Stromal cell of bone marrow (primary cell): ENCODE measurements around the gene ARHGEF37.
A peak's percentile ranks its signal among the peaks of the same experiment; 100 is the strongest.
"Not testable (repeated sequence)": the region's sequence is repeated elsewhere in the genome, so short reads cannot be mapped to it uniquely, and the experiment has no call there.

Source experiments
- DNase-seq: peaks from one replicate; pipeline ENCODE4 v3.0.0-alpha.2; 2012; ENCODE audit warnings: low read depth

Gene ARHGEF37

DNA sequence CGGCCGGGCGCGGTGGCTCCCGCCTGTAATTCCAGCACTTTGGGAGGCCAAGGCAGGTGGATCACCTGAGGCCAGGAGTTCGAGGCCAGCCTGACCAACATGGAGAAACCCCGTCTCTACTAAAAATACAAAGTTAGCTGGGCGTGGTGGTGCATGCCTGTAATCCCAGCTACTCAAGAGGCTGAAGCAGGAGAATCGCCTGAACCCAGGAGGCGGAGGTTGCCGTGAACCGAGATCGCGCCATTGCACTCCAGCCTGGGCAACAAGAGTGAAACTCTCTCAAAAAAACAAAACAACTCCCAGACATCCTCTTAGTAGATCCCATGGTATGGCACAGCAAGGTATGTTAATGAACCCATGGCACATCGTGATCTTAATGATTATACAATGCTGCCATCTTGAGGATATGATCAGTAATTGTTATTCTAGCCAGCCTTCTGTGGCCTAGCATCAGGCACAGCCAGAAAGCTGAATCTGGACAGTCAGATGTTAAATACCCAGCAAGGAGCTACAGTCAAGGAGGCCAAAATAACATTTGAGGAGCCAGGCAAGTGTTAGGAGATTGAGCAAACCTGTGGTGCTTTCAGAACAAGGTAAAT is 16.7 kb upstream of the ARHGEF37 start:
- peak; percentile 61 for DNase-seq

DNA sequence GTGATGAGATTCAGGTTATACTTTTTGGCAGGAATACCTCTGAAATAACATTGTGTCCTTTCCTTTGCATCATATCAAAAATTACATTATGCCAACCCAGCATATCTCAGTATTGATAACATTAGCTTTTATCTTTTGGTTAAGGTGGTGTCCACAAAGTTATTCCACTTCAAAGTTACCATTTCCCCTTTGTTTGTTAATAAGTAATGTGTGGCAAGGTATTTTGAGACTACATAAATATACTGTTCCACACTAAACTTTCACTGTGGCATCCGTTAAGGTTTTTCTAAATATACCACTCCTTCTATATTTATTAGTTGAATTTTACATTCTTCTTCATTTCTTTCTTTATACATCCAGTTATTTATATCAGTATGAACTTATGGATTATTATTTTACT is 14.1 kb upstream of the ARHGEF37 start:
- DNase-seq, result no peak

DNA sequence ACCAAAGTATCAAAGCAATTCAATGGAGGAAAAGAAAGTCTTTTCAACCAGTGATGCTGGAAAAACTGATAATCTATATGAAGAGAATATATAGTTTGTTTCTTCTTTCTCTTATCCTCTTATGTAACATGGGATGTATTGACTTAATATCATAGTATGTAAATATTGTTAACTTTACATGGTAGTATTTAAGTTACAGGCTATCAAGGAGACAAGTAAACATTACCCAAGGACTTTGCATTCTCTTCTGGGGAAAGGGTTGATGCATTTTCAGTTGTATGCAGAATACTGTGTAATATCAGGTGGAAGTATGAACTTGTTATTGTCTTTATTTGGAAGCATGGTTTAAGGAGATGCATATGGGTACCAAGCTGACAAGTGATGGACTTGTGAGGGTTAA is 9.1 kb upstream of the ARHGEF37 start:
- DNase-seq, result no peak

DNA sequence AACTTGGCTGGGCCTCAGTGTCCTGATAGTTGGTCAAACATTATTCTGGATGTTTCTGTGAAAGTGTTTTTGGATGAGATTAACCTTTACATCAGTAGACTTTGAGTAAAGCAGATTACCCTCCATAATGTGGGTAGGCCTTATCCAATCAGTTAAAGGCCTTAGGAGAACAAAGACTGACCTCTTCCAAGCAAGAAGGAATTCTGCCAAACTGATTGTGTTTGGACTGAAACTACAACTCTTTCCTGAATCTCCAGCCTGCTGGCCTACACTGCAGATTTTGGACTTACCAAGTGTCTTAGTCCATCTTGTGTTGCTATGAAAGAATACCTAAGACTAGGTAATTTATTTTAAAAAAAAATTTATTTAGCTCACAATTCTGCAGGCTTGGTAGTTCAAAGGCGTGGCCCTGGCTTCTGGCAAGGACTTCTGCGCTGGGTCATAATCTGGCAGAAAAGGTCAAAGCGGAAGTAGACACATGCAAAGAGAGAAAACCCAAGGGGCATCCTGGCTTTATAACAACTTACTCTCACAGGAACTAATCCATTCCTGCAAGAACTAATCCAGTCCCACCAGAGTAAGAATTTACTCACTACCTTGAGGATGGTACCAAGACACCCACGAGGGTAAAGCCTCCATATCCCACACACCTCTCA is 8.6 kb upstream of the ARHGEF37 start:
- no peak for DNase-seq

DNA sequence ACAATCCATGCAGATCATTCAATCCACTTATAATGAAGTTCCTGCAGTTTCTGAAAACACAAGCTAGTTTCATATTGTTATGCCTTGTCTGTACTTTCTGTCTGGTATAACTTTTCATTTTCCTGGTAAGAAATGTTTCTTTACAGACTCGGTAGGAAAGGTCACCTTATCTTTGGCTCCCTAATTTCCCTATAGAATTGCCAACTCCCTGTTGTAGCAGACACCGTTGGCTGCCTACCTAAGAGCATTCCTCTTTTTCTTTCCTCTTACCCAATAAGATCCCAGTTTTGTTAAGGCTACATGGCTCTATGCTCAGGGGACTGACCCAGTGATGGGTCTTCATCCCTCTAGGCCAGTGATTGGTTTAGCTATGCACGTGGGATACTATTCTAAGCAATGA is 6.2 kb upstream of the ARHGEF37 start:
- DNase-seq, result no peak

DNA sequence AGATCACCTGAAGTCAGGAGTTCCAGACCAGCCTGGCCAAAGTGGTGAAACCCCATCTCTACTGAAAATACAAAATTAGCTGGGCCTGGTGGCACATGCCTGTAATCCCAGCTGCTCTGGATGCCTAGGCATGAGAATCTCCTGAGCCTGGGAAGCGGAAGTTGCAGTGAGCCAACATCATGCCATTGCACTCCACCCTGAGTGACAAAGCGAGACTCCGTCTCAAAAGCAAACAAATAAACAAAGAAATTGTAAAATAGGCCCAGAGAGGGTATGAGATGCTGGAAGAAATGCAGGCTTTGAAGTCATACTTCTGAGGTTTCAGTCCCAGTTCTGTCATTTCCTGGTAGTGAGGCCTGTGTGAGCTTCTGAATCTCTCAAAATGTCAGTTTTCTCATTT is 5.3 kb upstream of the ARHGEF37 start:
- no peak for DNase-seq

DNA sequence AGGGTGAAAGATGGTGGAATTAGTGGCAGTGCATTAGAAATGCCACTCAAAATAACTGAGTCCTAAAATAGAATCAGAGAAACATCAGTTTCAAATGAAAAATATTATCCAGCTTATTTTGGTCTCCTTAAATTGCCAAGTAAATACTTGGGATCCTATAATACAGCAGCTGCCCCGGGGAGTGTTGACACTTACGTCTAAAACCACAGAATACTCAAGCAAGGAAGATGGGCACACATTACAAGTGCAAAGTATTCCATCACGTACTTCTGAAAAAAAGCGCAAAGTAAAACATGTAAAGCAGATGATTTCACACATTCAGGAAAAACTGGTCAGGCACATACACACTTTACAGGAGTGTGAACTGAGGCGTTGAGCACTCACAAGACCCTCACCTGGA is 2.4 kb upstream of the ARHGEF37 start:
- no peak for DNase-seq

DNA sequence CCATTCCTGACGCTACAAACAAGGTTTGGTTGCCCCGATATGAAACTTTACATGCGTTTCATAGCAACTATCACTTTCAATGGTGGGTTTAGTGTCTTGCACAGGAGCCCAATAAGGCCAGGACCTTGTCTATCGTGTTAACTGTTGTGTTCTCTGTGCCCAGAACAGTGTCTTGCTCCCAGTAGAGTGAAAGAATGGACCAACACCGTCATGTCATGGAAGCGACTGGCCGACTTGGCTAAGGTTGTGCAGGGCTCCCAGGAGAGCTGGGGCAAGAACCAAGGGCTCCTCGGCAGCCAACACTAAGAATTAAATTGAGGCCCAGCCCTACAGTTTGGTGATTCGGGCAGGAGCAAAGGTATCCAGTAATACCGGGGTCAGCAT is 498 bp upstream of the ARHGEF37 start:
- no peak for DNase-seq

DNA sequence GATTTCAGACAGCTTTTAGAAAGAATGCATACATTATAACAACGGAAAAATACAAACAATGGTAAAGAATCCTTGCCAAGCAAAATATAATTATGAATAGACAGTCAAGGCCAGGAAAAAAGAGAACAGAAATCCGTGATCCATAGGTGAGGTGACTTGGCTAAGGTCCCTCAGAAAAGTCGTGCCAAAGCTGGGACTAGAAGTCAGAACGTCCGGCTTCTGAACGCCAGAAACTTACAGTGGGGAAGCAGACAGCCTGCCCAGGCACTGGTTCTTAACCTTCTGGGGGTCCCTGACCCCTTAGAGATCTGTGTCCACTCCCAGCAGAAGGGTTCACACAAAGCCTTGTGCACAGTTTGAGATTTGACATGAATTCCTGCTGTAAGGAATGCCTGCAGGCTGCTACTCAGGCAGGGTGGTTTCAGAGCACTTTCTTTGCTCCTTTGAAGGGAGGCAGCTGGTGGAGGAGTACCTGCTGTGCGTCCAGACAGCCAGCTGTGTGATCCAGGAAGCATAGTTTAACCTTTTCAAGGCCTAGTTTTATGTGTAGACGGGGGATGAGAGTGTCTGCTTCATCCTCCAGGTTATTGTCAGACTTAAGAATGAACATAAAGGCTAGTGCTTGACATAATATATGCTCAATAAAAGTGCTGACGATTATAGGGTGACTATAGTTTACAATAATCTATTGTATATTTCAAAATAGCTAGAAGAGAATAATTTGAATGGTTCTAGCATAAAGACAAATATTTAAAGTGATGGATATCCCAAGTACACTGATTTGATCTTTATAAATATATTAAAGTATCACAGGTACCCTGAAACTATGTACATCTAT is 852 bp downstream of the ARHGEF37 start:
- no peak for DNase-seq

DNA sequence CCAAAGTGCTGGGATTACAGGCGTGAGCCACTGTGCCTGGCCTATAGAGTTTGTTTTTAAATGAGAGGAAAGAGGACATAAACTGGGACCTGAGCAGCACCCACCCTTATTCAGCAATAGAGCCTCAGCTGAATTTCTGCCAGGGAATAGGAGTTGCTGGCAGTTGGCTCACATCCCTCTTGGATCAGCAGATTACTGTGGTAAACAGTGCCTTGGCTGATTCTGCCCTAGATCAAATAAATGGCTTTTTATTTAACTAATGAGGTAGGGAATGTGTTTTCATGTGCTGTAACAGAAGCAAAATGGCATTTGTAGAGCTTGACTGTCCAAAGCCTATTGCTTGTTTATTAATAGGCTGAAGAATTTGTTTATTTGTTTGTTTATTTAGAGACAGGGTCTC is 2.1 kb downstream of the ARHGEF37 start:
- no peak for DNase-seq

DNA sequence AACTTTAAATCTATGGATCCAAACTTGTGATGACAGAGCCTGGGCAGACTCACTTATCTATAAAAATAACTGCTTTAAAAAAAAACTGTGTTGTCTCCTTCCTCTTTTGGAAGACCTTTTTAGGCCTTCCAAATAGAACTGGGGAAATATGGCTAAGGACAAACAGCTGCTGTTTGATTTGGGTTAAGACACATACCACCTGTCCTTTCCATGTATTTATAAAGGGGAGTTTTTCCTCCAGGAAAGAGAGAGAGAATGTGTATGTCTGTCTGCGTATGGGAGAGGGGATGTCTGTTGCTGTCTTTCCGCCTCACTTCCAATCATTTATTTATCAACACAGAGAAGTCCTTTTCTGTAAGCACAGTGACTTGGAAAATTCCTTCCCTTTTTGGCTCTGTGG is 2.8 kb downstream of the ARHGEF37 start:
- no peak for DNase-seq

DNA sequence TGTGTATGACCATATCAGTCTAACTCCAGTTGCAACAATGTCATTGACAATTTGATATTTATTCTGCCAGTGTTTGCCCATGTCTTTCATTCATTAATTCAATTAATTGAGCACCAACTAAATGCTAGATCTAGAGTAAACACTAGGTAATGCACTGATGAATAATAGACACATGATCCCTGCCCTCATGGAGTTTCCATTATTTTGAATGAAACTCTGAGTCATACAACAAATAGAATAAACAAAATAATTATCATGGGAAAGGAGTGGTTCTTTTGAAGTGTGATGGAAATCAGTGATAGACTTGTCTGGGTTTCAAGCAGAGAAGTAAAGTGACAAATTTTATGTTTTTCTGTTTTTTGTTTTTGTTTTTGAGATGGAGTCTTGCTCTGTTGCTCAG is 4.6 kb downstream of the ARHGEF37 start:
- DNase-seq, result no peak

DNA sequence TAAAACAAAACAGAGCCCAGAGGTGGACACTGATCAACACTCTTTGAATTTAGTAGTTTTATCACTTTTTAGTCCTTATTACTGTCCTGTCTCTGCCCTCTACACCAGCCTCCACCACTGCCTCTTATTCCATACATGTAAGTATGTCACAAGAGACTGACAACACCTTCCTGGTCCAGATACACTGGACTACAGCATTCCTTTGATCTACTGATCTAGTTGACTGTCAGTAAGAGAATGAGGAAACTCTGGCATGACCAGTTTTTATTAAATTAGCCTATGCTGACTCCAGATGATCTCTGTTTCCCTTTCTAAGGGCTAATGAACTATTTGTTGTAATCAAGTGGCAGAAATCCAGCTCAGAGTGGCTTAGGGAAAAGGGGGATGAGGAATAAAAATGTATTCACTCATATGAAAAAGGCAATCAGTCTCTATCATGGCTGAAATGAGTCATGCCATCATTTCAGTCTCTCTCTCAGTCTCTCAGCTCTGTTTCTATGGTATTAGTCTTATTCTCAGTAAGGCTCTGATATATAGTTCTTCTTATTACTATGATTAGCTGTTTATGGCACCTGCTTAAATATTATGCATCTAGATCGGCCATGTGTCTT is 5.5 kb downstream of the ARHGEF37 start:
- no peak for DNase-seq

DNA sequence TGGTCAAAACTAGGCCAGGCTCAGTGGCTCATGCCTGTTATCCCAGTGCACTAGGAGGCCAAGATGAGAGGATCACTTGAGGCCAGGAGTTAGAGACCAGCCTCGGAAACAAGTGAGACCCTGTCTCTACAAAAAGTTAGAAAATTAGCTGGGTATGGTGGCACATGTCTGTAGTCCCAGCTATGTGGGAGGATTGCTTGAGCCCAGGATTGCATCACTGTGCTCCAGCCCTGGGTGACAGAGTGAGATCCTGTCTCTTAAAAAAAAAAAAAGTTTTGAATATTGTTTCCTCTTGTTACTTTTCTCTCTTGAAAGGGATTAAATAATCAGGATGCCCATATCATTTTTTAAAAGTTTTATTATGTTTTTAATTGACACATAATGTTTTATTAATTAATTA is 7.6 kb downstream of the ARHGEF37 start:
- no peak for DNase-seq

DNA sequence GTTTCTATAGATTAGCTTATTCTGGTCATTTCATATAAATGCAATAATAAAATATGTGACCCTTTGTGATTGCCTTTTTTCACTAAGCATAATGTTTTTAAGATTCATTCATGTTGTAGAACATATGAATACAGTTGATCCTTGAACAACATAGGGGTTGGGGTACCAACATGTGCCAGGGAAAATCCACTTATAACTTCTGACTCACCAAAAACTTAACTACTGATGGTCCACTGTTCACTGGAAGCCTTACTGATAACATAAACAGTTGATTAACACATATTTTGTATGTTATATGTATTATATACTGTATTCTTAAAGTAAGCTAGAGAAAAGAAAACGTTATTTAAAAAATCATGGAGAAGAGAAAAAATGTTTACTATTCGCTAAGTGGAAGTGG is 12.1 kb downstream of the ARHGEF37 start:
- no peak for DNase-seq

DNA sequence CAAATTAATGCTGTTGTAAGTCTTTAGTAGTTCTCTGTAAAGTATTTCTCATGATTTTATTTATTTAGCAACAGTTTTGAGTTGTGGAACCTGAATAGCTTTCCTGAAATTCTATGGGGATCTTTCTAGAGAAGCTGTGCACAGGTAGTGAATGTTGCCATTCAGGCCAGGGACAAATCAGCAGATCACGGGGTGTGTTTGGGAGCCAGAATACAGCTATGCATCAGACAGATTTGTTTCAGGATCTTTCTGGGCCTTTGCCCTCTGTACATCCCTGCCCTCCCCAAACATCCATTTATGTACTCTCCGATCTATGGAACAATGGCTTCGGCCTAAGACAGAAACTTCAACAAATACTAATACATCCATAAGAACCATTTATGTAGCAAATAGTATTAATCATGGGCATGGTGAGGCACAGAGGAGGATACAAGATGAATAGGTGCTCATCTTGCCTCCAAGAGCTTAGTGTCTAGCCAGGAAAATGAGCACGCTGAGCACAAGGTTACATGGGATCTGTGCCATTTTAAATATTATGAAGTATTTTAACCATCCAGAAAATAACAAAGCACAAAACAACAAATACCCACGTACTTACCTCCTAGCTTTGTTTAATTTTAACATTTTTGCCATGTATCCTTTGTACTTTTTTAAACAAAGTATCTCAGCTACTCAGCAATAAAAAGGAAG is 13.1 kb downstream of the ARHGEF37 start:
- DNase-seq, result no peak

DNA sequence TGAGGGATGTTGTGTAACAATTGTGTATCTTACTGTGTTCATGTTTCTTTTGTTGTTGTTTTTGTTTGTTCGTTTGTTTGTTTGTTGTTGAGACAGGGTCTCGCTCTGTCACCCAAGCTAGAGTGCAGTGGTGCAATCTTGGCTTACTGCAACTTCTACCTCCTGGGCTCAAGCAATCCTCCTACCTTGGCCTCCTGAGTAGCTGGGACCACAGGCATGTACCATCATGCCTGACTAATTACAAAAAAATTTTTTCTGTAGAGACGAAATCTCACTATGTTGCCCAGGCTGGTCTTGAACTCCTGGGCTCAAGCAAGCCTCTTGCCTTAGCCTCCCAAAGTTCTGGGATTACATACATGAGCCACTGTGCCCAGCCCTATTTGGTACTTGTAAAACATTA is 13.8 kb downstream of the ARHGEF37 start:
- not testable (repeated sequence) for DNase-seq

DNA sequence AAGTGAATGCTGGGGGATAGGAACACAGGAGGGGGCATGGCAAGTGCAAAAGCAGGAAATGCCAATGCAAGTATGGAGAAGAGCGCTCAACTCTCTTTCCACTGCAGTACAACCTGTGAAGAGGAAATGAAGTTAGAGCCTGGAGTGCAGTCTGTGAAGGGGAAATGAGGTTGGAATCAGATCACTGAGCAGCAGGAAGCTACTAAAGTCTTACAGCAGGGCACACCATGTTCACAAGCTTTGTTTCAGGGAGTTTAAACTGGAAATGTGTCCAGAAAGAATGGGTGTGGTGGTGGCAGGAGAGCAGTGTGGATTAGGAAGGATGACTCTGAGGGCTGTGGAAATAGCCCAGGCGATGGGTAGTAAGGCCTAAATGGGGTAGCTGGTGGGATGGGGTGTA is 15.4 kb downstream of the ARHGEF37 start:
- DNase-seq, result no peak

DNA sequence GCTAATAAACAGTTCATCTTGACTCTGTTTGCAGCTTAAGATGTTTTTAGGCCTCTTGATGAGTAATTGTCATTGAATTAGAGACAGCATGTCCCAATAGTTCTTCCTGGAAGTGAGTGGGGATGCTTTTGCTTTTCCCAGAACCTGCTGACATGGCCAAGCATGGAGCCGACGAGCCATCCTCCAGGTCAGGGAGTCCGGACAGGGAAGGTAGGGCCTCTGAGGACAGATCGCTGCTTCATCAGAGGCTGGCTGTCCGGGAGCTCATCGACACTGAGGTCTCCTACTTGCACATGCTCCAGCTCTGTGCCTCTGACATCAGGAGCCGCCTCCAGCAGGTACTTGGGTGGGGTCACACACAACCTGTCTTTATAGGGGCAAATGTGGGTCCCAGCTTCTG is 16.3 kb downstream of the ARHGEF37 start:
- DNase-seq, result no peak

DNA sequence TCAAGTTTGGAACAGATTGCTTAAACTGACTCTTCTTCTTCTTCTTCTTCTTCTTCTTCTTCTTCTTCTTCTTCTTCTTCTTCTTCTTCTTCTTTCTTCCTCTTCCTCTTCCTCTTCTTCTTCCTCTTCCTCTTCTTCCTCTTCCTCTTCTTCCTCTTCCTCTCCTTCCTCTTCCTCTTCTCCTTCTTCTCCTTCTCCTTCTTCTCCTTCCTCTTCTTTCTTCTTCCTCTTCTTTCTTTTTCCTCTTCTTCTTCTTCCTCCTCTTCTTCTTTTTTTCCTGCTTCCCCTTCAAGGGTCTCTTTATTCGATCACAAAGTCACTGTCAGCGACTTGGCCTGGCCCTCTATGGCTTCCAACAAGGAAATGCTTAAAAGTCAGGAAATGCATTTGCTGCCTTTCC is 16.9 kb downstream of the ARHGEF37 start:
- DNase-seq, result not testable (repeated sequence)

DNA sequence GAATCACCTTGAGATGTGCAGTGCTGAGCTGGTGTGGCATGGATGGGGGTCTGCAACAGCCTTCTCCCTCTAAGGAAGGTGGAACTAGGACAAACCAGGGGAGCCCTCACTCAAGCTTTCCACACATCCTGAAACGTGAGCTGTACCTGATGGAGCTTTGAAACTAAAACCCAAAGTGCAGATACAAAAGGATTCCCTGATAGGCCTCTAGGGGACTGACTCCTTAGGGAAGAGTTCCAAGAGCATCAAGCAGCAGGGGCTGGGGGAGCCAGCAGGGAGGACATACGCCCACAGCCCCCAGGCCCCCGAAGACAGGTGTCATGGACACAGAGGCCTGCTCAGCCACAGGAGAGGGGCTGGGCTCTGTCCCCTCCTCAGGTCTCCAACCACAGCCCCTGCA is 17.7 kb downstream of the ARHGEF37 start:
- DNase-seq, result no peak

DNA sequence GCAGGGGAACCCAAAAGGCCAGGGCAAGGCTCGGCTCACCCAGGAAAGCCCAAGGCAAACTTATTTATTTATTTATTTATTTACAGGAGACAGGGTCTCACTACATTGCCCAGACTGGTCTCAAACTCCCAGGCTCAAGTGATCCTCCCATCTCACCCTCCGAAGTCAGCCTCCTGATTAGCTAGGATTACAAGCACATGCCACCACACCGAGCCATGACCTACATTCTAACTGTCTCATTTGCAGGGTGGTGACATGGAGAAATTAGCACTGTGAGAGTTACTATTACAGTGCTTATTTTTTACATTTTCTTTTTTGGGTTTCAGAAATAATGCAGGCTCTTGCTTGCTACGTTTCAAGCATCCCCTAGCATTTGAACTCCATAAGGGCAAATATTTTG is 18.1 kb downstream of the ARHGEF37 start:
- DNase-seq, result no peak
